GM21423 (cell line): ENCODE results near the gene SRRM2.
"Not testable (repeated sequence)": the region's sequence is repeated elsewhere in the genome, so short reads cannot be mapped to it uniquely, and the experiment has no call there.

Source experiments
- ATAC-seq: cut with Tn5 transposase; IDR thresholded peaks from one replicate; pipeline ENCODE4 v1.9.1; 2021; ENCODE audit warnings: mild to moderate bottlenecking, moderate library complexity; ENCODE audit not compliant: unreplicated experiment

Gene SRRM2

GRCh38 chr16:2713985-2714774 is 38.3 kb upstream of the SRRM2 start:
- ATAC-seq: no peak

DNA sequence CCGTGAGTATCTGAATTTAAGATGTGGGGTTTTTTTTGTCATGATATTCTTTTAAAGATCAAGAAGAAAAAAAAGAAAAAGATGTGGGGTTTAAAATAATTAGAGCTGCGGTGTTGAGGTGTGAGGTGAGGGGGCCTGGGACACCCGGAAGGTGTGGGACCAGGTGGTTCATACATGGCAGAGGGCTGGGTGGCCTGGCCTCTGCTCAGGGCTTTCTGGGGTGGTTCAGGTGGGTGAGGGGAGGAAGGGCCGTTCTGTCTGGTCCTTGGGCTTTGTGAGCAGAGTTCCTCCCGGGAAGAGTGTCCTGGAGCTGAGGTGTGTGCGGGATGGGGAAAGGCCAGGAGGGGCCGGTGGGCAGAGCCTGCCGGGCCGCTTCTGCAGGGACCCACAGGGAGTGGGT is 37.4 kb upstream of the SRRM2 start:
- no peak for ATAC-seq

GRCh38 chr16:2715519-2715918 is 36.9 kb upstream of the SRRM2 start:
- ATAC-seq: no peak

DNA sequence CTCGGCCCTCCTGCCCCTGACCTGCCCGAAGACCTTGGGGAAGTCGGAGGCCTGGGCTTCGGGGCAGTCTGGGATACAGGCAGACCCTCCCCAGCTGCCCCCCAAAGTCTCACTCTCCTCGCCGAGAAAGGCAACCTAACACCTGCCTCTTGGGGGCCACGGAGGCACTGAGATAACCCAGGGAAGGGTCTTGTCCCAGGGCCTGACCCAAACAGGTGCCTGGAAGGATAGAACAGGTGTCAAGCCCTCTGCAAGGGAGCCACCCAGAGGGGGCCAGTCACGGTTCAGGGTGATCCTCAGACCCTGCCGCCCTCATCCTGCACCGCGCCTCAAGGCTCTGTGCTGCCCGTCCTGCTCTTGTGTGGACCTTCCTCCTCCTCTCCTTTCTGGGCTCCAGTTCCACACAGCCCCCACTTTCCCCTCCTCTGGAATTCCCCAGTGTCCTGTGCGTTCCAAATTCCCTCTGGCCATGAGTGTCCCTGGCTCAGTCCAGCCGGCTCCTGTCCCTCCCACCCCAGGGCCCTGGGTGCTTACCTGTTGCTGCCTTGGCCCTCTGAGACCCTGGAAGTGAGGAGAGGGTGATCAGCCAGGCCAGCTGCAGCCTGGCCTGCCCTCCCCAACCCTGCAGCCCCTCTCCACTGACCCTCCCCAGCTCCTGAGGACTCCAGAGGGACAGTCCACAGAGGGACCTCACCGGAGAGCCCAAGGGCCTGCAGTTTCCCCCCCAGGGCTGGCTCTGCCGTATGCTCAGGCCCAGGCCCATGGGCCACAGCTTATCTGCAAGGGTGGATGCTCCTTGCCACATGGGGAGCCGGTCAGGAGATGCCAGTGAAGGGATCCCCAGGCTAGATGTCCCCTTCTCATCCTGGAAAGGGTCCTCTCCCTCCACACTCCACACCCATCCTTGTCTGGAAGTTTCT is 36.2 kb upstream of the SRRM2 start:
- ATAC-seq: no peak

DNA sequence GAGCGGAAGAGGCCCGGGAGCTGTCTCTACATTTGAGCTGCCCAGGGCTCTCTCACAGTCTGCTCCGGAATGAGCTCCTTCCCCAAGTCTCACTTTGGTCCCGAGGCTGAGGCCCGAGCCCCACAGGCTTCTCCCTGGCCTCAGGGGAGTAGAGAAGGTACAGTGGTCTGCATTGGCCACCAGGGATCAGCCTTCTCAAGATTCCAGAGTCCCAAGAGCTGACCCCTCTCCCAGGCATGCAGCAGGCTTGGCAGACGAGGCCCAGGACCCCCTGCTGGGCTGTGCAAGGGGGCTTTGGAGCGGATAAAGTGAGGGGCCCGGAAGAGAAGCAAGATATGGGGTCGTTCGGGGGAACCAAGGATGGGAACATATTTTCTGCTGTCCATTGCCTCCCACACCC is 35.5 kb upstream of the SRRM2 start:
- no peak for ATAC-seq

- no peak for ATAC-seq
These were observed 34.8 kb upstream of the SRRM2 start for GRCh38 chr16:2717383-2718263.

DNA sequence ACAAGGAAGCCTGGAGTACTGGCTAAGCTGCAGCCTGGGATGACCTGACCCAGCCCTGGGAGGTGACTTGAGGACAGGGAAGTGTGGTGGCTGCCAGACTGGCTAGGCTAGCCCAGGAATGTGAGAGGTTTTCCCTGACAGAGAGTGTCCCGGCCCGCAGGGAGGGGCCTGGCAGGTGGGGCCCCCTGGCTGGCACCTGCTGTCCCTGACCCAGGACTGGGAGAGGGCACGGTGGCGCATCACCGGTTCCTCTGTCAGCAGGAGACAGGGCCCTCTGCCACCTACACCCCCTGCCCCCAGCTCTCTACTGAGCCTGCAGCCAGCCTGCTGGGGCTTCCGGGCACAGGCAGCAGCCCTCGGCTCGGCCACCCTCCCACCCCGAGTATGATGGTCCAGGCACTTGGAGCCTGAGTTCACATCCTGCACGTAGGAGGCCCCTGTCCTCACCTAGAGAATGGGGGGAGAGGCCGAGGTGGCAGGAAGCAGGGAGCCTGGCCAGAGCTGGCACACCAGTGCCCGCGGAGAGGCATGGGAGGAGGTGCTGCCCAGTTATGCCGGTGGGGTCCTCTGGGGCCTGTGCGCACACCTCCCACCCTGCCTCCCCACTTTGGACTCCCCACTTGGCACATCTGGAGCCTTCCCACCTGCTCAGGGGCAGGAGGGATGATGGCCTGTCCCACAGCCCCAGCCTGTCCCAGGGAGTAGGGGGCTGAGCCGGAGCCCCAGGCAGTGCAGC is 32.9 kb upstream of the SRRM2 start:
- ATAC-seq: no peak

GRCh38 chr16:2720064-2720457 is 32.4 kb upstream of the SRRM2 start, which contains the start of gene PRSS27:
Gene PRSS27 (minus strand): TSS chr16:2720224. CDS start chr16:2720160, 64 bp downstream.
- no peak for ATAC-seq

GRCh38 chr16:2720719-2721633 is 31.5 kb upstream of the SRRM2 start:
- peak; percentile 68 for ATAC-seq

DNA sequence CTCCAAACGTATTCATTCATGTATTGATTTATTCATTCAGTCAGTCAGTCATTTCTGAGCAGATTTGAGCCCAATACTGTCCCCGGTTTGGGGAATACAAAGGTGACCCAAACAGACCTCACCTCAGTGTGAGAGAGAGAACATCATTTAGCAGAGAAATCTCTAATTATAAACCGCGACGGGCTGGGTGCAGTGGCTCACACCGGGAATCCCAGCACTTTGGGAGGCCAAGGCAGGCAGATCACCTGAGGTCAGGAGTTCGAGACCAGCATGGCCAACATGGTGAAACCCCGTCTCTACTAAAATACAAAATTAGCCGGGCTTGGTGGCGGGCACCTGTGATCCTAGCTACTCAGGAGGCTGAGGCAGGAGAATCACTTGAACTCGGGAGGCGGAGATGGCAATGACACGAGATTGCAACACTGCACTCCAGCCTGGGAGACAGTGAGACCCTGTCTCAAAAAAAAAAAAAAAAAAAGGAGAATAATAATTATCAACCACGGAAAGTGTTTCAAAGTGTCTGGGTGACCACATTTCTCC is 30.7 kb upstream of the SRRM2 start:
- ATAC-seq: not testable (repeated sequence)

DNA sequence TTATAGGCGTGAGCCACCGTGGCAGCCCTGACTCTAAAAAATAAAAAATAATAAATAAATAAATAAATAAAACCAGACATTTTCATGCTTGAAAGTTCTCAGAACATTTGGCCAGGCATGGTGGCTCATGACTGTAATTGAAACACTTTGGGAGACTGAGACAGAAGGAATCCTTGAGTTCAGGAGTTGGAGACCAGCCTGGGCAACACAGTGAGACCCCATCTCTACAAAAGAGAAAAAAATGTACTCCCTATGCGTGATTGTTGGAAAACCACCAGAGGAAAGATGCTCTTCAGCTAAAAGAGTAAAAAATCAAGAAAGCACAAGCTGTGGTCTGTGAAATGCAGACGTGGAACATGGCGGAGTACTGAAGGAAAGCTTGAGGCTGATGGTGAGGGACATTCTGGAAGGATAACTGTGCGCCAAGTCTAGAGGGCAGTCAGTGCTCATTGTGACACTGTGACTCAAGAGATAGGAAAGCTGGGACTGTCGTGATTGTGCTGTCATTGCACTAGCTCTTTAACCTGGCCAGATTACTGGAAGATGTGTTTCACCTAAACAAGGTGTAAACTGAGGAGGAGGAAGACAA is 28.3 kb upstream of the SRRM2 start:
- ATAC-seq: no peak

- no peak for ATAC-seq
These were observed 27.6 kb upstream of the SRRM2 start for GRCh38 chr16:2724816-2725348.

DNA sequence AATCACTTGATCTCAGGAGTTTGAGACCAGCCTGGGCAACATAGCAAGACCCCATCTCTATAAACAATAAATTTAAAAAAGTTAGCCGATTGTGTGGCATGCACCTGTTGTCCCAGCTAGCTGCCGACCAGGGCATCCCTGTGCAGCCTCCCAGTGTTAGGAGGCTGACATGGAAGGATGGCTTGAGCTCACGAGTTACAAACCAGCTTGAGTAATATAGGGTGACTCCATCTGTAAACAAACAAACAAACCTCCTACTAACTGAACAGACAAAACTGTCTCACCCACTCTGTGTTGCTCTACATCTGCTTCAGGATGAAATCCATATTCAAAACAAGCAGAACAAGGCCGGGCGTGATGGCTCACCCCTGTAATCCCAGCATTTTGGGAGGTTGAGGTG is 25.5 kb upstream of the SRRM2 start:
- ATAC-seq: no peak

- no peak for ATAC-seq
These were observed 24.4 kb upstream of the SRRM2 start for GRCh38 chr16:2728034-2728433.

- no peak for ATAC-seq
These were observed 17.5 kb upstream of the SRRM2 start for GRCh38 chr16:2734844-2735515.

DNA sequence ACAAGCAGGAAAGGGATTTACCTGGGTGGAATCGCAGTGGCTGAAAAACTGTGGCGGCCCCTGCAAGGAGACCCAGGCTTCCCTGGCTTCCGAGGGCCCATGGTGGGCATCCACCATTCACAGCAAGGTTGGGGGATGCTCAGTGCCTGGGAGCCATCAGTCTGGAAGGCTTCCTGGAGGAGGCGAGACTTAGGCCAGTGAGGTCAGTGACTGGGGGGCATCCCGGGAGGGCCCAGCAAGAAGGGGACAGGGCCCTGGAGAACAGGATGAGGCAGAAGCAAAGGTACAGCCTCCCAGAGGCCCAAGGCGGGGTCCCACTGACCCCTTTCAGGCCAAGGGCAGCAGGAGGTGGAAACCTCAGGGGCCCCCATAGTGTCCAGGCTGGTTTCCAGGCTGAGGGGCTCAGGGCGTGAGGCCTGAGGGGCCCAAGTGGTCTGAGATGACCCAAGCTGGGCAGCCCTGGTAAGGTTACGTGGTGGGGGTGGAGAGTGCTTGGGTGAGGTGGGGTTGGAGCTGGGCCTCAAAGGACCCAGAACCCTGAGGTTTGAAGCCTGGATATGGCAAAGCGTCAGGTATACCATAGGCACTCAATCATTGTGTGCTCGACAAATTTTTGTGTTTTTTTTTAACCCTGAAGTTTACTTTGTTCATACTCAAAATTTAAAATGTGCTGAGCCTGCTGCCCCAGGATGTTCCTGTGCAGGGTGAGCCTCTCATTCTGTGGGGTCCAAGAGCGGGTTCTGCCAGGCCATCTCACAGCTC is 15.8 kb upstream of the SRRM2 start:
- no peak for ATAC-seq

- ATAC-seq: no peak
These were observed 15.2 kb upstream of the SRRM2 start for GRCh38 chr16:2737238-2737605.
